Activated CD4-positive, alpha-beta T cell treated with anti-CD3 and anti-CD28 coated beads, Interleukin-2, amount 10 ng/mL, durations not matched to agents 7 days and 5 days (primary cell): ENCODE results near the gene ZFY. TPM values are rescaled to one million over a fixed set of nuclear protein-coding genes. Genes with fewer than 3 reads are reported as not detected.

Experiments
- CTCF ChIA-PET: fragments of 350-600 bp; sonication (Branson Sonifier 250); formaldehyde crosslinking; loops from one replicate; lab custom pipeline; 2021; ENCODE audit warnings: antibody characterized with exemption; lab: Charles Lee
- POLR2A ChIA-PET: fragments of 350-600 bp; sonication (Branson Sonifier 250); formaldehyde crosslinking; loops from one replicate; lab custom pipeline; 2021; ENCODE audit warnings: antibody characterized with exemption; lab: Charles Lee
- DNase-seq: peaks from one replicate; pipeline ENCODE4 v3.0.0-alpha.2; 2020
- H3K27ac Mint-ChIP-seq: one replicate; pipeline ENCODE4 v1.8.0; 2021; ENCODE audit warnings: mild to moderate bottlenecking, moderate library complexity, mixed read lengths
- H3K27me3 Mint-ChIP-seq: one replicate; pipeline ENCODE4 v1.8.0; 2021; ENCODE audit warnings: mixed read lengths
- H3K36me3 Mint-ChIP-seq: one replicate; pipeline ENCODE4 v1.8.0; 2021; ENCODE audit warnings: low read depth, mixed read lengths
- H3K4me1 Mint-ChIP-seq: one replicate; pipeline ENCODE4 v1.8.0; 2021; ENCODE audit warnings: mixed read lengths
- H3K4me3 Mint-ChIP-seq: one replicate; pipeline ENCODE4 v1.8.0; 2021; ENCODE audit warnings: mild to moderate bottlenecking, moderate library complexity, mixed read lengths
- H3K9me3 Mint-ChIP-seq: one replicate; pipeline ENCODE4 v1.8.0; 2021; ENCODE audit warnings: mixed read lengths
- total RNA-seq, 2 experiments: library from RNA; stranded (reverse); gene quantifications; one replicate each; pipeline ENCODE4 v1.2.3, GENCODE V29; 2021

ZFY gene
- total RNA-seq: 10 to 100 TPM; 14.9 to 18.8 TPM

DNA sequence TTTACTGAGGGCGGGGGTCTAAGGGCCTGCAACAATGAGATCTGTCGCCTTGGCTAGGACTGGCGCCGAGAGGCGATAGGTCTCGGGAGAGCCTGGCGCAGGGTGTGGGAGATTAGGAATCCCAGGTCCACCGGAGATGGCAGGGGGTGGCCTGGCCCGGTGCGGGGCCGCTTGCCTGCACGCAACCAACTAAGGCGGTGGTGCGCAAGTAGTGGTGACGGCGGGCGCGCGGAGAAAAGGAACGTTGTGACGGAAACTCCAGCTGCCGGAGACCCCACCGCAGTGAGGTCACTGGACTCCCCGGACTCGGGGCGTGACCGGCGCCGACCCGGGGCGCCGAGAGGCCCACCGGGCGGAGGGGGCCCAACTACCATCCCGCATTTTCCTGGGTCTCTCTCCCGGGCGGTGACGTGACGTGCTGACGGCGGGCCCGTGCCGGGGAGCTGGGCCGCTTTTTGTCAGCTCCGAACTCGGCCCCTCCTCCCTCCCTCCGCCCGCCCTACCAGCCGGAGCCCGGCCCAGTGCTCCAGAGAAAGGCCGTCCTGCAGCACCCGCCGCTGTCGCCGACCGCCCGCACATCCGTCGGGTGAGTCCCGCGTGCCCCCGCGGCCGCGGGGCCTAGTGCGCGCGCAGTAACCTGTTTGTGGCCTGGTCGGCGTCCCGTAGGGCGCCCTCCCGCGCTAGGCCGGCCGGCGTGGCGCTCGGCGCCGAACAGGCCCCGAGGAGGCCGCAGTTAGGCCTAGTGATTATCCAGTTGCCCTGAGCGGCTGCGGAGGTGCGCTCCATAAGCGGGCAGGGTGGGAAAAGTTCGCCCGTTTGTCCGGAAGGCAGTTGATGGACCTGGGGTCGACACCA, at the start of gene ZFY:
ZFY (plus strand) TSS at position 521 of the 855 bp plus-strand sequence. CDS start 18,556 bp downstream, outside the sequence.
- H3K27me3 Mint-ChIP-seq: no peaks in the 10 kb centered on the region
- H3K27ac Mint-ChIP-seq: peak within 1 kb of the TSS; percentile 99
- H3K36me3 Mint-ChIP-seq: peaks cover 15% of the 10 kb centered on the region
- peaks cover 28% of the 10 kb centered on the region for H3K4me1 Mint-ChIP-seq
- peak; percentile 67 for DNase-seq
- peak within 1 kb of the TSS; percentile 79 for H3K4me3 Mint-ChIP-seq
- no peaks in the 10 kb centered on the region for H3K9me3 Mint-ChIP-seq
- POLR2A ChIA-PET: interaction anchor here (0.8 kb wide), 1 partner anchor 108 kb away, joined by 5 read pairs; no protein-coding TSS in a partner anchor
- CTCF ChIA-PET: no interaction called here

DNA sequence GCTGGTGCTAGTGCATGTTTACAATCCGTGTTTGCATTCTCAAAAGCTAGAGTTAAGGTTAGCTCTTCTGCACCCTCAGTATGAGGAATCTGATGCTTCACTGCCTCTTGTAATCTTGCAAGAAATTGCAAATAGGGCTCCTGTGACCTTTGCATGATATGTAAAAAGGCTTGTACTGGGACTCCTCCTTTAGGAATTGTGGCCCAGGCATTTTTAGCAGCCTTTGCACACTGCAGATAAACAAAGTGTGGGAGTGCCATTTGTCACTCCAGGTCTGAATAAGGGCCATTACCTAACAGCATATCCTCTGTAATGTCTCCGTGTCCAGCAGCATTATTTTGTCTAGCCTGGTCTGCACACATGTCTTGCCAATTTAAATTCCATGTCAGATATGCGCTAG, 49.3 kb upstream of the ZFY start:
- POLR2A ChIA-PET: no interaction called here
- Mint-ChIP-seq H3K4me3 (no peak overlapping the region), H3K27me3 (no peaks in the 10 kb centered on the region), H3K9me3 (peaks cover 6% of the 10 kb centered on the region), H3K36me3 (peaks cover 18% of the 10 kb centered on the region), H3K27ac (no peak overlapping the region), H3K4me1 (peaks cover 21% of the 10 kb centered on the region)
- CTCF ChIA-PET: no interaction called here
- no peak for DNase-seq

DNA sequence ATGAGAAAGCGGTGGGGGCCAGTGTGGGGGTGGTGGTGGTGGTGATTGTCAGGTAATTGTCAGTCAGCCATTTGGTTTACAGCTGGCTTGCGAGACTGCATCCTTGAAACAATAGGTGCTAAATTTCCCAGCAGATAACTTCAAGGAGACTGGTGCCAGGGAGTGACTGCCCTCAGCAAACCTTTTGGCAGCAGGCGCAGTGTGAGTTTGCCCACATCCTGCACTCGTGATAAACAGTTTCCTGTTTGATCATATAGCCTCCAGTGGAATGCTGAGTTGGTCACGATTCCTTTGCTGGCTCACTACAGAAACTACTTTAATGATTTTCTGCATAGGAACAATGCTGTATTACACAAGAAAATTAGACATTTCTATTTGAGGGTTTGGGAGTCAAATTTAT, 47.8 kb upstream of the ZFY start:
- Mint-ChIP-seq H3K4me1 (peaks cover 21% of the 10 kb centered on the region), H3K4me3 (no peak overlapping the region), H3K27me3 (no peaks in the 10 kb centered on the region), H3K9me3 (peaks cover 6% of the 10 kb centered on the region), H3K27ac (peak overlapping the region; percentile 76), H3K36me3 (peaks cover 11% of the 10 kb centered on the region)
- ChIA-PET CTCF (no interaction called here), POLR2A (no interaction called here)
- peak; percentile 40 for DNase-seq

DNA sequence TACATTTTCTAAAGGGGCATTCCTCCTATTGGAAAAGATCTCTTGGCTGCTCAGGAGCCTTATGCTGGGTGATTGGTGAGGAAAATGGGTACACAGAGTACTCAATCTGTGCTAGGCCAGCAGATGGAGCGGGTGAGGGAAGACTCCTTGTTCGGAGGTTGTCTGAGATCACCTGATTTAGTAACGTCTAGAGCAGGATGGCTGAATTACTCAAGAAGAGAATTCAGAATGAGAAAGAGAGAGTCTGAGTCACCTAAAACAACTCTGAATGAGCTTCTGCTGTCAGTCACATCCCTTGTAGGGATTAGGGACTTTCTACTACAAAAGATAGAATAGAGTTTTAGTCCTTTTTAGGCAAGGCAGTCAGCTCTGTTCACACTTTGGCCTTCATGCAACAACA, 47.2 kb upstream of the ZFY start:
- peaks cover 21% of the 10 kb centered on the region for H3K4me1 Mint-ChIP-seq
- H3K27me3 Mint-ChIP-seq: no peaks in the 10 kb centered on the region
- H3K4me3 Mint-ChIP-seq: no peak overlapping the region
- H3K36me3 Mint-ChIP-seq: peaks cover 11% of the 10 kb centered on the region
- POLR2A ChIA-PET: no interaction called here
- H3K27ac Mint-ChIP-seq: peak overlapping the region; percentile 76
- CTCF ChIA-PET: no interaction called here
- peak; percentile 6 for DNase-seq
- H3K9me3 Mint-ChIP-seq: peaks cover 6% of the 10 kb centered on the region

DNA sequence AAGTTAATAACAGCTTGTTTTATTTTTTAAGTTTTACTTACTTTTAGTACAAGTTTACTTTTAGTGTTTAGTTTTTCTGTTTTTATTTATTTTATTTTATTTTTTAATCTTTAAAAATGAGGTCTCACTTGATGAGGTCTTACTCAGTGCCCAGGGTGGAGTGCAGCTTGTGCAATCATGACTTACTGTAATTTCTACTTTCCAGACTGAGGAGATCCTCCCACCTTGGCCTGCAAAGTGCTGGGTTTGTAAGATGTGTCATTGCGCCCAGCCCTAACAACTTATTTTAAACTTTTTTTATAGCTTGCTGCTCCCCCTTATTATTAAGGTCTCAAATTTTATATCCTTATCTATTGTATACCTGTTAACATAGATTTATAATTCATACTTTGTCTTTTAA, 41.7 kb upstream of the ZFY start:
- CTCF ChIA-PET: no interaction called here
- H3K9me3 Mint-ChIP-seq: no peaks in the 10 kb centered on the region
- no peak overlapping the region for H3K4me3 Mint-ChIP-seq
- peaks cover under 1% of the 10 kb centered on the region for H3K4me1 Mint-ChIP-seq
- H3K27me3 Mint-ChIP-seq: no peaks in the 10 kb centered on the region
- POLR2A ChIA-PET: no interaction called here
- no peak for DNase-seq
- no peak overlapping the region for H3K27ac Mint-ChIP-seq
- H3K36me3 Mint-ChIP-seq: no peaks in the 10 kb centered on the region

DNA sequence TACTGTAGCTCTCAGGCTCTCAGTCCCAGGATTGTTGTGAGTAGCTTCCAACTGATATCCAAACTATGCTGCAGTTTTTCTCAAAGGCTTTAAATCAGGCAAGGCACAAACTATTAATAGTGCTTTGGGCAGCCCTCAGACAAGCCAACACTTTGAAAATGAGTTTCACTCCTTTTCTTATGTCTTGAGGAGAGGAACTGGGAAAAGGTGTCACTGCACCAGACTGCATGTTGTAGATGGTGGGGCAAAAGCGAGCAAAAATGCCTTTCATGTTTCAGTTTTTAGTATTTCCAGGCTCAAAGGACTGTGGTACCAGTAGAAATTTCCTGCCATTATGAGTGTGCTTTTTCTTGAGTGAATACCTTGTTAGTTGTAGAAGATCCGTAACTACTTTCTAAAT, 39.1 kb upstream of the ZFY start:
- Mint-ChIP-seq H3K27ac (no peak overlapping the region), H3K27me3 (no peaks in the 10 kb centered on the region), H3K4me1 (no peaks in the 10 kb centered on the region), H3K9me3 (peaks cover 4% of the 10 kb centered on the region), H3K4me3 (no peak overlapping the region), H3K36me3 (no peaks in the 10 kb centered on the region)
- ChIA-PET CTCF (no interaction called here), POLR2A (no interaction called here)
- no peak for DNase-seq

DNA sequence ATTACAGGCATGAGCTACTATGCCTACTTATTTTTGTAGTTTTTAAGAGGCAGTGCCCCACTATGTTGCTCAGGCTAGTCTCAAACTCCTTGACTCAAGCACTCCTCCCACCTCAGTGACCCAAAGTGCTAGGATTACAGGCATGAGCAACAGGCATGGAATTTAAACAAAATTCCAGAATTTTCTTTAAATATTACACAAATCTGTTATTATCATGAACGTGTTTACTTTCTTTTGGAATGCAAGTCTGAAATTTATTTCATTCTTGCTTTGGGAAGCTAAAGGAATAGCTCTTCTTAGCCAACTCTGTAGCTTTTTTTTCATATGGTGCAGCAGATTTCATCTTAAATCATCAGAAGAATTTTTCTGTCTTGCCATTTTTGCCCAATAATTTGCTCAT, 27.8 kb upstream of the ZFY start:
- no peaks in the 10 kb centered on the region for H3K27me3 Mint-ChIP-seq
- POLR2A ChIA-PET: no interaction called here
- CTCF ChIA-PET: no interaction called here

DNA sequence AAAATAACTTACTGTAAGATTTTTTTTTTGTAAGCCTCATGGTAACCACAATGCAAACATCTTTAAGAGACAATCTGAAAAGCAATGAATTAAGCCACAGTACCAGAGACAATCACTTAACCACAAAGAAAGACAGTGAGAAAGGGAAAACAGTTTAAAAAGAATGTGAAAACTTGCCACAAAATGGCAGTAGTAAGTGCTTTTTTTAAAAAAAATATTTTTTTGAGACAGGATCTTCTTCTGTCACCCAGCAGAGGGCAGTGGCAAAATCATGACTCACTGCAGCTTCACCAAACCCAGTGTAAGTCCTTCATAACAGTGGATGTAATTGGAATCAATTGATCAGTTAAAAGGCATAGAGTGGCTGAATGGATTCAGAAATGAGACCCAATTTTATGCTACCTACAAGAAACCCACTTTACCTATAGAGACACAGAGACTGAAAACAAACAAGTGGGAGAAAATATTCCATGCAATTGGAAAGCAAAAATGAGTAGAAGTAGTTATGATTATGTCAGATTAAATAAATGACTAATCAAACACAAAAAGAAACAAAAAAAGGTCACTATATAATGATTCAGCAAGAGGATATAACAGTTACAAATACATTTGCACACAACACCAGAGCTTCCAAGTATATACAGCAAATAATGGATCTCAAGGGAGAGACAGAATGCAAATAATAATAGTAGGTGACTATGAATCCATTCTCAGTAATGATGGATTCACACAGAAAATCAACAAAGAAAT, 21.9 kb upstream of the ZFY start:
- no peak overlapping the region for H3K4me3 Mint-ChIP-seq
- no peaks in the 10 kb centered on the region for H3K27me3 Mint-ChIP-seq
- peaks cover 13% of the 10 kb centered on the region for H3K4me1 Mint-ChIP-seq
- POLR2A ChIA-PET: no interaction called here
- peaks cover 8% of the 10 kb centered on the region for H3K9me3 Mint-ChIP-seq
- CTCF ChIA-PET: no interaction called here
- H3K27ac Mint-ChIP-seq: no peak overlapping the region
- peak; percentile 50 for DNase-seq
- H3K36me3 Mint-ChIP-seq: peaks cover 5% of the 10 kb centered on the region

More for the DNA sequence above, 27.8 kb upstream of the ZFY start:
- H3K36me3 Mint-ChIP-seq: peaks cover 1% of the 10 kb centered on the region
- H3K4me3 Mint-ChIP-seq: no peak overlapping the region
- peaks cover 7% of the 10 kb centered on the region for H3K9me3 Mint-ChIP-seq
- no peak for DNase-seq
- no peak overlapping the region for H3K27ac Mint-ChIP-seq
- peaks cover 2% of the 10 kb centered on the region for H3K4me1 Mint-ChIP-seq

DNA sequence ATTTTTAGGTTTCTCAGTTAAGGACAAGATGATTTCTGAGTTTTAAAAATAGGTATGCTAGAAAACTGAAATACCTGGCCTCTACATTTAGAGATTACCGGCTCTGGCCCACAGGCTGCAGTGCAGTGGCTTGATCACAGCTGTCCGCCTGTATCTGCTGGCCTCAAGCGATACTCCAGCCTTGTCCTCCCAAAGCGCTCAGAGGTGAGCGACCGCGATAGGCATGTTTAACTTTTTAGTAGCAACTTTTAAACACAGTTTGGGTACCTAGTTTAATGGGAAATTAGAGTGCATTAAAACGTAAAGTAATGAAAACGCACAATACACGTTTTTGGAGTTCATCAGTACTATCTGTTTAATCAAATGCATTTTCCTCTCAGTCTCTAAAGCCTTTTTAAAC, 1.1 kb upstream of the ZFY start:
- CTCF ChIA-PET: no interaction called here
- H3K27ac Mint-ChIP-seq: peak overlapping the region; percentile 99
- H3K4me1 Mint-ChIP-seq: peaks cover 20% of the 10 kb centered on the region
- peaks cover 9% of the 10 kb centered on the region for H3K36me3 Mint-ChIP-seq
- no peak for DNase-seq
- POLR2A ChIA-PET: no interaction called here
- H3K4me3 Mint-ChIP-seq: peak overlapping the region; percentile 79
- no peaks in the 10 kb centered on the region for H3K27me3 Mint-ChIP-seq
- H3K9me3 Mint-ChIP-seq: no peaks in the 10 kb centered on the region

DNA sequence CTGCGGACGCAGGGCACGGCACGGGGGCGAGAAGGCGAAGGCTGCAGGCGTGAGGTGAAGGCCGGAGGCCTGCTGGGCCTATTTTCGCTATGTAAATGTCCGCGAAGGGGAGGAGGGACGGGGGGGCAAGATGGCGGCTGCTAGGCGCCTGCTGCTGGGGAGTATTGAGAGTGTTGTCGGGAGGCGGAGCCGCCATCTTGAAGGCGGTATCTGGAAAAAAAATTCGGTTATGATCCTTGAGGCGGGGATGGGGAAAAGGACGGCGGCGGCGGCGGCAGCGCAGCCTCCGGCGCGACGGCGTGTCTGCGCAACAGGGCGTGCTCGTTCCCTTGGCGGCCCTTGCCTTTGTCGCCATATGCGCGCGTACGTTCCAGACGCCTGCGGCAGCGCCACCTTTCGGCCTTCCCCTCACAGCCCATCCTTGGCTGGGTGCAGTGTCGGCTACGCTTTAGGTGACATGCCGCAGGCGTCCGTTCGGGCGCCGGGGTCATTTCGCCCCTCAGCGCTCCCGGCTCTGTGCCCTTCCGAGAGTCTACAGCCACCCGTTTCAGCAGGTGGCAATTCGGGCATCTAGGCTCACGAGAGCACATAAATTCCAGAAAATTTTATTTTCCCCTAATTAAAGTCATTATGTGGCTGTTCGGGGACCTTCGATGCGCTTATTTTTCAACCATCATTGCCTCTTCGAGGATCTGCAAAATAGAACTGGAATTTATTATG, 695 bp downstream of the ZFY start:
- Mint-ChIP-seq H3K4me1 (peaks cover 32% of the 10 kb centered on the region), H3K36me3 (peaks cover 17% of the 10 kb centered on the region), H3K4me3 (peak overlapping the region; percentile 79), H3K27ac (peak overlapping the region; percentile 99), H3K27me3 (no peaks in the 10 kb centered on the region), H3K9me3 (no peaks in the 10 kb centered on the region)
- ChIA-PET POLR2A (interaction anchor here (0.8 kb wide), 1 partner anchor 109 kb away, joined by 5 read pairs; no protein-coding TSS in a partner anchor), CTCF (no interaction called here)
- DNase-seq: peak; percentile 86

DNA sequence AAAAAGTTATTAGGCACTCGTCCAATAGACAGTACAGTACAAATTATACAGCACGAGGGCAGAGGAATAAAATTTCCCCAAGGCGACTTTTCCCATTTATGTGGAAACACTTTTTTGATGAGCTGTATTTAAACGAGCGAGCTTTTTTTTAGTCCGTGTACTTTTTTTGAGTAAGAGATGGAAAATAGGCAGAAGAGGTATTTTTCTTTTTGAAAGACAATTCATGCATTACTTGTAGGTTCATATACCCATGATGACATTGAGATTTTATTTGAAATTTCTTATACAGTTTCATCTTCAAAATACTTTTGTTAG, 1.2 kb downstream of the ZFY start:
- CTCF ChIA-PET: no interaction called here
- POLR2A ChIA-PET: interaction anchor here (0.5 kb wide), 1 partner anchor 84 kb away, joined by 3 read pairs; no protein-coding TSS in a partner anchor
- no peaks in the 10 kb centered on the region for H3K27me3 Mint-ChIP-seq
- no peaks in the 10 kb centered on the region for H3K9me3 Mint-ChIP-seq
- DNase-seq: no peak
- H3K4me3 Mint-ChIP-seq: peak overlapping the region; percentile 79
- H3K4me1 Mint-ChIP-seq: peaks cover 32% of the 10 kb centered on the region
- H3K36me3 Mint-ChIP-seq: peaks cover 17% of the 10 kb centered on the region
- H3K27ac Mint-ChIP-seq: peak overlapping the region; percentile 99

DNA sequence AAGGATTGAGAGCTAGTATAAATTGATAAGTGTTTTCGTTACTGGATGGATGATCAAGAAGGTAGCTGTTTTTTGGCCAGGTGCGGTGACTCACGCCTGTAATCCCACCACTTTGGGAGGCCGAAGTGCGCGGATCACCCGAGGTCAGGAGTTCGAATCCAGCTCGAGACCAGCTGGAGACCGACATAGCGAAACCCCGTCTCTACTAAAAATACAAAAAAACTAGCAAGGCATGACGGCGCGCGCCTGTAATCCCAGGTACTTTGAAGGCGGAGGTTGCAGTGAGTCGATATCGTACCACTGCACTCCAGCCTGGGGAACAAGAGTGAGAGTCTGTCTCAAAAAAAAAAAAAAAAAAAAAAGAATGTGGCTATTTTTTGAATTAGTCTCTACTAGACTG, 2.0 kb downstream of the ZFY start:
- no peak for DNase-seq
- CTCF ChIA-PET: no interaction called here

More for the DNA sequence above, 2.0 kb downstream of the ZFY start:
- Mint-ChIP-seq H3K27me3 (no peaks in the 10 kb centered on the region), H3K4me1 (peaks cover 32% of the 10 kb centered on the region), H3K9me3 (no peaks in the 10 kb centered on the region), H3K27ac (peak overlapping the region; percentile 99), H3K4me3 (peak overlapping the region; percentile 79), H3K36me3 (peaks cover 17% of the 10 kb centered on the region)
- POLR2A ChIA-PET: no interaction called here
